ENCODE data around the gene PSMB8. TPM values are rescaled to one million over a fixed set of nuclear protein-coding genes. Genes with fewer than 3 reads are reported as not detected.
A peak's percentile ranks its signal among the peaks of the same experiment; 100 is the strongest.

The PSMB8 gene
- total and polyA plus RNA-seq, 2 of the 8 experiments (the other 6 are each of a cell fraction or from before 2014, with no cell fraction given): 18.4 to 43.0 TPM

DNA sequence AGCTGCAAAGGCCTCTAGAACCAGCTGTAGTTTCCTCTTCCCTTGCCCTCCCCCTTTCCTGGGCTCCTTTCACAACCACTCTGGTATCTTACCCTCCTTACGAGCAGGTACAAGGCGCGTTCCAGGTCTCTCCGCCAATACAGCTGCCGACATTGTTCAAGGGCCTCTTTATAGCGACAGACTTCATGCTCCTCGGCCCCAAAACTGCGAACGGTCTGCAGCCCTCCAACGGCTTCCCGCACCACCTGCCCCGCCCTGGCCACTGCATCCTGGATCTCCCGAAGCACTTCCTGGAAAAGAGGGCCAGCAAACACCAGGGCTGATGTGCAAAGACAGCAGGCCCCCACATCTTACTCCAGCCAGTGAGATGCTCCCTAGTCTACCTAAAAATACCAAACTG, 11.3 kb downstream of the PSMB8 start:
- Histone ChIP-seq H3K14ac (ENCODE audit: insufficient read length) (no peak overlapping the region), H3K56ac (replicated peaks; ENCODE audit: insufficient read length, low read depth, low read length) (no peak overlapping the region), H4K20me1 (replicated peaks in 1 of 2; ENCODE audit: control insufficient read depth in 1 of 2, insufficient read depth in 2 of 2, low read length in 2 of 2) (peaks cover 0 to 1% of the 10 kb centered on the region in 2 experiments), H3K4ac (replicated peaks; ENCODE audit: insufficient read length, low read depth, low read length) (no peak overlapping the region), H3K4me1 (replicated peaks in 1 of 4; ENCODE audit: control insufficient read depth in 3 of 4, insufficient read depth in 4 of 4, low read length in 3 of 4) (peaks cover 0 to 2% (median under 1%) of the 10 kb centered on the region in 4 experiments; a peak in 5 of 7 replicates), H3K9ac (replicated peaks in 1 of 4; ENCODE audit: extremely low read depth in 1 of 4, low read depth in 3 of 4, low read length in 3 of 4) (no peak overlapping the region), H2AK5ac (ENCODE audit: low read depth, low read length) (no peak overlapping the region), H2BK5ac (ENCODE audit: low read depth, low read length) (no peak overlapping the region), H3K4me3 (ENCODE audit: extremely low read depth in 1 of 4, insufficient read depth in 2 of 4, low read depth in 3 of 4, low read length in 4 of 4) (no peak overlapping the region), H2BK15ac (ENCODE audit: low read length) (no peak overlapping the region), H2BK120ac (replicated peaks; ENCODE audit: low read depth, low read length) (no peak overlapping the region), H3K79me2 (ENCODE audit: control insufficient read depth in 1 of 2, insufficient read depth in 2 of 2, low read length in 2 of 2) (no peaks in the 10 kb centered on the region), H4K91ac (replicated peaks; ENCODE audit: insufficient read length, low read length) (no peak overlapping the region), H3K23ac (ENCODE audit: insufficient read length) (no peak overlapping the region), H3K27ac (ENCODE audit: low read depth, low read length) (no peak overlapping the region), H3K9me3 (ENCODE audit: insufficient read depth in 2 of 2, low read depth in 1 of 2, low read length in 1 of 2) (no peaks in the 10 kb centered on the region), H4K8ac (ENCODE audit: extremely low read depth, insufficient read depth, low read length) (peak overlapping the region; percentile 53; the same call in 1 of the 2 replicates), H2BK12ac (ENCODE audit: low read depth, low read length) (no peak overlapping the region), H3K23me2 (ENCODE audit: low read depth, low read length) (peaks cover 2% of the 10 kb centered on the region), H4K5ac (ENCODE audit: insufficient read length, low read depth, low read length) (no peak overlapping the region), H3K36me3 (ENCODE audit: control insufficient read depth in 2 of 4, insufficient read depth in 4 of 4, low read length in 3 of 4) (peaks cover 0 to 2% (median 0%) of the 10 kb centered on the region in 4 experiments; a peak in 4 of 8 replicates), H2BK20ac (ENCODE audit: low read length) (no peak overlapping the region), H3K27me3 (replicated peaks in 1 of 4; ENCODE audit: control insufficient read depth in 3 of 4, extremely low read depth in 1 of 4, insufficient read depth in 3 of 4, low read length in 3 of 4) (no peaks in the 10 kb centered on the region; a peak in 1 of 7 replicates), H3K4me2 (ENCODE audit: insufficient read depth in 1 of 2, low read depth in 2 of 2, low read length in 2 of 2) (no peak overlapping the region), H3K79me1 (ENCODE audit: low read depth, low read length) (no peaks in the 10 kb centered on the region), H3K18ac (ENCODE audit: extremely low read depth, low read length) (no peak overlapping the region), H2AFZ (ENCODE audit: low read length) (no peak overlapping the region)
- WGBS, 2 experiments (ENCODE audit: extremely low coverage in 1 of 2, insufficient coverage in 1 of 2, insufficient read length in 1 of 2, insufficient replicate concordance in 2 of 2, low coverage in 1 of 2, low lambda C conversion rate in 2 of 2, missing lambda C conversion rate in 1 of 2): 87% methylated on average over 13 of the region's 13 CpGs; no CpG with 5 or more reads in 1 of the 2 experiments
- no peak for FAIRE-seq
- no peak for TF ChIP-seq KDM1A (IDR thresholded peaks at IDR 0.05; ENCODE audit: borderline replicate concordance, low read length)
- TF ChIP-seq BACH1 (IDR thresholded peaks at IDR 0.05; ENCODE audit: low read length): no peak
- TF ChIP-seq SIRT6 (IDR thresholded peaks at IDR 0.05; ENCODE audit: low read length): no peak
- TF ChIP-seq SUZ12 (IDR thresholded peaks at IDR 0.05; ENCODE audit: low read length): no peak
- TF ChIP-seq NRF1 (IDR thresholded peaks at IDR 0.05; ENCODE audit: low read depth, low read length): no peak
- TF ChIP-seq, protein P1, sequence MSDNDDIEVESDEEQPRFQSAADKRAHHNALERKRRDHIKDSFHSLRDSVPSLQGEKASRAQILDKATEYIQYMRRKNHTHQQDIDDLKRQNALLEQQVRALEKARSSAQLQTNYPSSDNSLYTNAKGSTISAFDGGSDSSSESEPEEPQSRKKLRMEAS (IDR thresholded peaks at IDR 0.05): no peak
- no peak for TF ChIP-seq TAF7 (optimal IDR thresholded peaks at IDR 0.05; ENCODE audit: borderline replicate concordance, low read depth, low read length)
- no peak for TF ChIP-seq ASH2L (IDR thresholded peaks at IDR 0.05; ENCODE audit: low read length)
- no peak for TF ChIP-seq PHF8 (conservative IDR thresholded peaks at IDR 0.05; ENCODE audit: low read depth, low read length)
- TF ChIP-seq YY1 (IDR thresholded peaks at IDR 0.05; ENCODE audit: low read depth, low read length): no peak
- POLR2A ChIA-PET (ENCODE audit: partially characterized antibody): interaction anchor here (1.1 to 3.4 kb wide), 3 partner anchors 13 to 140 kb away, joined by 3 to 8 read pairs (median 3); no protein-coding TSS in a partner anchor
- CTCF ChIA-PET (ENCODE audit: partially characterized antibody): interaction anchor here (1.0 kb wide), 1 partner anchor 36 kb away, joined by 4 read pairs; no protein-coding TSS in a partner anchor
- no peak for DNase-seq (ENCODE audit: low read depth in 1 of 2, low spot score in 2 of 2)
